ENCODE results near the gene EEPD1.

EEPD1 gene

DNA sequence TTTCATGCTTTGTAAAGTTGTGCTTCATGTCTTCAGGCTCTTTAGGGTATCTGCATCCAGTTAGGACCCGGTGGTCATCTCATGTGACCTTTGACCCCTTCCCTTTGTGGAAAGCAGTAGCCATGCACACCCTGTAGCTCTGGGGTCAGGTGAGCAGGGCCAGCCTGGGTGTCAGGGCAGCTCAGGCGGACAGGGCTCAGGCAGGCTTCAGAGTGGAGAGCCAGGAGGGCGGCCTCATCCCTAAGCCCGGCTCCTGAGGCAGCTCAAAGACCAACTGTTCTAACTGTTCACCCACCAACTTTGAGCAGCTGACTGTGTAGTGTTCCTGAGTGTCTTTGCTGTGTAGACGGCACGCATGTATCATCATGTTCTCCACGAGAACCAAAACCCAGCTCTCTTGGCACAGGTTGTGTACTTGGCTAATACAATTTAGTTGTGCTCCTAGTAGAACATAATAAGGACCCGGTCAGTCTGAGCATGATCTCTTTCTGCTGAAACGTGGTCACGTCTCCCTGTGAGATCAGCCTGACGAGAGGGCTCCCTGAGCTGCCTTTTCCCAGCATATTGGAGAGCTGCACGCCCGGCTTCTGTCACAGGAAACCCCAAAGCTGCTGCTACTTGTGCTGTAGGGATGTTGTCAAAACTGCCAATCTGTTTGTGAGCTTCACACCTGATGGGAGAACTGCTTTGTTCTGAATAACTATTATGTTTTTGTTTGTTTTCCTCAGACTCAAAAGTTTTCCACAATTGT is 30.0 kb downstream of the EEPD1 start:
- H3K4me2 ChIP-seq (ENCODE audit: insufficient read depth, low read length) = no peak overlapping the region
- ATAC-seq (ENCODE audit: insufficient read depth, low read depth) (no peak), DNase-seq (no peak)
- TF ChIP-seq EZH2 (IDR thresholded peaks at IDR 0.05; ENCODE audit: borderline replicate concordance, low read depth, low read length, severe bottlenecking) = no peak
- TF ChIP-seq, protein P1, sequence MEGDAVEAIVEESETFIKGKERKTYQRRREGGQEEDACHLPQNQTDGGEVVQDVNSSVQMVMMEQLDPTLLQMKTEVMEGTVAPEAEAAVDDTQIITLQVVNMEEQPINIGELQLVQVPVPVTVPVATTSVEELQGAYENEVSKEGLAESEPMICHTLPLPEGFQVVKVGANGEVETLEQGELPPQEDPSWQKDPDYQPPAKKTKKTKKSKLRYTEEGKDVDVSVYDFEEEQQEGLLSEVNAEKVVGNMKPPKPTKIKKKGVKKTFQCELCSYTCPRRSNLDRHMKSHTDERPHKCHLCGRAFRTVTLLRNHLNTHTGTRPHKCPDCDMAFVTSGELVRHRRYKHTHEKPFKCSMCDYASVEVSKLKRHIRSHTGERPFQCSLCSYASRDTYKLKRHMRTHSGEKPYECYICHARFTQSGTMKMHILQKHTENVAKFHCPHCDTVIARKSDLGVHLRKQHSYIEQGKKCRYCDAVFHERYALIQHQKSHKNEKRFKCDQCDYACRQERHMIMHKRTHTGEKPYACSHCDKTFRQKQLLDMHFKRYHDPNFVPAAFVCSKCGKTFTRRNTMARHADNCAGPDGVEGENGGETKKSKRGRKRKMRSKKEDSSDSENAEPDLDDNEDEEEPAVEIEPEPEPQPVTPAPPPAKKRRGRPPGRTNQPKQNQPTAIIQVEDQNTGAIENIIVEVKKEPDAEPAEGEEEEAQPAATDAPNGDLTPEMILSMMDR (IDR thresholded peaks at IDR 0.05; ENCODE audit: borderline replicate concordance, extremely low read depth, low read length, poor library complexity, severe bottlenecking) = no peak
- H3K27ac ChIP-seq (ENCODE audit: low read length) = no peak overlapping the region
- H3K9ac ChIP-seq (ENCODE audit: low read depth, low read length) = no peak overlapping the region
- H3K4me1 ChIP-seq (ENCODE audit: insufficient read depth, low read length) = no peaks in the 10 kb centered on the region
- H4K20me1 ChIP-seq (ENCODE audit: insufficient read depth, low read length) = peaks cover 4% of the 10 kb centered on the region; the same call in 1 of the 2 replicates
- H3K9me3 ChIP-seq (ENCODE audit: insufficient read depth, low read length, severe bottlenecking) = no peaks in the 10 kb centered on the region
- H3K79me2 ChIP-seq (ENCODE audit: insufficient read depth, low read length) = no peaks in the 10 kb centered on the region
- no peaks in the 10 kb centered on the region for H3K36me3 ChIP-seq (ENCODE audit: insufficient read depth, low read length)
- no peaks in the 10 kb centered on the region for H3K27me3 ChIP-seq (ENCODE audit: insufficient read depth, low read length, poor library complexity)
- H3K4me3 ChIP-seq (ENCODE audit: low read depth in 1 of 2, low read length in 2 of 2) = no peak overlapping the region
- no peak overlapping the region for H2AFZ ChIP-seq (ENCODE audit: low read depth, low read length)

DNA sequence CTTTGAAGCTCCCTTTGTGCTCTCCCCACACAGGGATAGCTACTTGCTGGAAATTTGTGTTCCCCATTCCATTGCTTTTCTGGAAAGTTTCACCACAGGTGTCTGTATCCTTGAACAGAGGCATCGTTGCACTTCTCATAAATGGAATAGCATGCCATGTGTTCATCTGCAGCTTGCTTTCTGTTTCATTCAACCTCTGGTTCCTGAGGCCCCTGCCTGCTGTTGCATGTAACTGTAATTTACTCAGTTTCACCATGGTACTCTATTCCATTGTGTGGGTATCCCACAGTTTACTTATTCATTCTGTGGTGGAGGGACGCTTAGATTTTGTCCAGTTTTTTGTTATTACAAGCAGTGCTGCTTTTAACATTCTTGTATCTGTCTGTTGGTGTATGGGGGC is 32.0 kb downstream of the EEPD1 start:
- Histone ChIP-seq H4K20me1 (ENCODE audit: insufficient read depth, low read length) (no peaks in the 10 kb centered on the region), H3K36me3 (ENCODE audit: insufficient read depth, low read length) (no peaks in the 10 kb centered on the region), H3K4me1 (ENCODE audit: insufficient read depth, low read length) (no peaks in the 10 kb centered on the region), H3K4me3 (ENCODE audit: low read depth in 1 of 2, low read length in 2 of 2) (no peak overlapping the region), H3K27ac (ENCODE audit: low read length) (no peak overlapping the region), H3K79me2 (ENCODE audit: insufficient read depth, low read length) (no peaks in the 10 kb centered on the region), H3K27me3 (ENCODE audit: insufficient read depth, low read length, poor library complexity) (no peaks in the 10 kb centered on the region), H3K9ac (ENCODE audit: low read depth, low read length) (no peak overlapping the region), H3K4me2 (ENCODE audit: insufficient read depth, low read length) (no peak overlapping the region), H3K9me3 (ENCODE audit: insufficient read depth, low read length, severe bottlenecking) (no peaks in the 10 kb centered on the region), H2AFZ (ENCODE audit: low read depth, low read length) (no peak overlapping the region)
- TF ChIP-seq EZH2 (IDR thresholded peaks at IDR 0.05; ENCODE audit: borderline replicate concordance, low read depth, low read length, severe bottlenecking) = no peak
- TF ChIP-seq, protein P1 (IDR thresholded peaks at IDR 0.05; ENCODE audit: borderline replicate concordance, extremely low read depth, low read length, poor library complexity, severe bottlenecking) = no peak
- no peak for DNase-seq
- ATAC-seq (ENCODE audit: insufficient read depth, low read depth) = no peak

GRCh38 chr7:36185756-36186155 is 32.7 kb downstream of the EEPD1 start:
- Histone ChIP-seq H2AFZ (ENCODE audit: low read depth, low read length) (no peak overlapping the region), H3K27me3 (ENCODE audit: insufficient read depth, low read length, poor library complexity) (no peaks in the 10 kb centered on the region), H3K79me2 (ENCODE audit: insufficient read depth, low read length) (no peaks in the 10 kb centered on the region), H3K4me3 (ENCODE audit: low read depth in 1 of 2, low read length in 2 of 2) (no peak overlapping the region), H3K9ac (ENCODE audit: low read depth, low read length) (no peak overlapping the region), H4K20me1 (ENCODE audit: insufficient read depth, low read length) (no peaks in the 10 kb centered on the region), H3K36me3 (ENCODE audit: insufficient read depth, low read length) (no peaks in the 10 kb centered on the region), H3K27ac (ENCODE audit: low read length) (no peak overlapping the region), H3K4me1 (ENCODE audit: insufficient read depth, low read length) (no peaks in the 10 kb centered on the region), H3K4me2 (ENCODE audit: insufficient read depth, low read length) (no peak overlapping the region), H3K9me3 (ENCODE audit: insufficient read depth, low read length, severe bottlenecking) (no peaks in the 10 kb centered on the region)
- TF ChIP-seq, protein P1 (IDR thresholded peaks at IDR 0.05; ENCODE audit: borderline replicate concordance, extremely low read depth, low read length, poor library complexity, severe bottlenecking) = no peak
- TF ChIP-seq EZH2 (IDR thresholded peaks at IDR 0.05; ENCODE audit: borderline replicate concordance, low read depth, low read length, severe bottlenecking) = no peak
- no peak for DNase-seq
- no peak for ATAC-seq (ENCODE audit: insufficient read depth, low read depth)

All from DND-41 (cell line).